NT2/D1 (cell line): ENCODE measurements around the gene SLC15A4.

Source experiments
- SUZ12 ChIP-seq: IDR thresholded peaks from 2 replicates; pipeline ENCODE4 v1.6.1; 2011; ENCODE audit not compliant: insufficient read length, insufficient read depth; ENCODE audit errors: extremely low read depth
- ZNF274 ChIP-seq: IDR thresholded peaks from 2 replicates; pipeline ENCODE4 v1.6.1; 2011; ENCODE audit warnings: mild to moderate bottlenecking, low read depth, low read length

DNA sequence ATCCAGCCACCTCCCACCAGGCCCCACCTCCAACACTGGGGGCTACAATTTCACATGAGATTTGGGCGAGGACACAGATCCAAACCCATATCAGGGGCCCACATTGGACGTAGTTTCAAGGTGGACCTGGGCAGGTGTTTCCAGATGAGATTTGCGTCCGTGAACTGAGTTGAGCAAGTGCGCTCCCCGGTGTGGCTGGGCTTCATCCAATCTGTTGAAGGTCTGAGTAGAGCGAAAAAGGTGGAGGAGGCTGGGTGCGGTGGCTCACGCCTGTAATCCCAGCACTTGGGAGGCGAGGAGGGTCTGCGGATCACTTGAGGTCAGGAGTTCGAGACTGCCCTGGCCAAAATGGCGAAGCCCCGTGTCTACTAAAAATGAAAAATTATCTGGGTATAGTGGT is 24.6 kb upstream of the SLC15A4 start:
- TF ChIP-seq SUZ12 (no peak), ZNF274 (no peak)
